Progenitor cell of endocrine pancreas (in vitro differentiated cells): Measurements from ENCODE around the gene MASP1. TPM values are rescaled to one million over a fixed set of nuclear protein-coding genes. Genes with fewer than 3 reads are reported as not detected.
A peak's percentile ranks its signal among the peaks of the same experiment; 100 is the strongest.

Source experiments
- DNase-seq: peaks from one replicate; pipeline ENCODE4 v3.0.0; 2021; ENCODE audit warnings: low spot score; ENCODE audit not compliant: unreplicated experiment
- H3K27ac Mint-ChIP-seq: 2 replicates; pipeline ENCODE4 v1.8.0; 2021; ENCODE audit warnings: mild to moderate bottlenecking, moderate library complexity, mixed read lengths
- H3K27me3 Mint-ChIP-seq: 2 replicates; pipeline ENCODE4 v1.8.0; 2021; ENCODE audit warnings: mixed read lengths
- H3K36me3 Mint-ChIP-seq: 2 replicates; pipeline ENCODE4 v1.8.0; 2022; ENCODE audit warnings: mixed read lengths; ENCODE audit not compliant: insufficient read depth
- H3K4me1 Mint-ChIP-seq: 2 replicates; pipeline ENCODE4 v1.8.0; 2021; ENCODE audit warnings: low read depth, mixed read lengths
- H3K4me3 Mint-ChIP-seq: 2 replicates; pipeline ENCODE4 v1.8.0; 2021; ENCODE audit warnings: low read depth, mild to moderate bottlenecking, moderate library complexity, mixed read lengths
- H3K9me3 Mint-ChIP-seq: 2 replicates; pipeline ENCODE4 v1.8.0; 2021; ENCODE audit warnings: low read depth, mixed read lengths
- total RNA-seq: library from RNA; stranded (reverse); gene quantifications from 2 replicates; pipeline ENCODE4 v1.2.1, GENCODE V29; 2021
- TF ChIP-seq, protein P1 (sequence below): fragments of 200-600 bp; sonication (generic); IDR thresholded peaks from one replicate; pipeline ENCODE4 v1.5.0; 2021; ENCODE audit warnings: antibody characterized with exemption, mild to moderate bottlenecking; ENCODE audit not compliant: unreplicated experiment

MASP1 gene
- total RNA-seq, 1 donor from 2014 or later, result 0.60 TPM

DNA sequence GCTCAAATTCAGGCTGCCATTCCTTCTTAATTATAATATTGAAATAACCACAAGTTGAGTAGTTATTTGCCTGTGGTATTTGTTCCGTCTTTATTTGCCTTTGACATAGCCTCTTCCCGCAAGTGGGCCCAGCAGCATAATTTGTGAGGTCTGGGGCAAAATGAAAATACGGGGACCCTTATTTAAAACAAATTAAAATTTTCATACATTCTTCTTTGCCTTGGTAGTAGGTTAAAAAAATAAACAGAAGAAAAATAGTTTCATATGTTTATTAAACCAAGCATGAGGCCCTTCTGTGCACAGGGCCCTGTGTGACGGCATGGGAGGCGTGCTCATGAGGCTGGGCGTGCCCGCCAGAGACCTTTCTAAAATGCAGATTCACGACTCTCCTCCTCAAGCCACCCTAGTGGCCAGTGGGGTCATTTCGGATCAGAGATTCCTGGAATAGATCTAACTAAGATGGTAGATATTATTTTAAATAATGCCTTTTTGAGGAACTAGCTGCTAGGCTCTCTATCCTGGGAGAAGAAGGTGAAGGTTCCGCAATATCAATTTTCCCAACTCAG is 35.4 kb downstream of the MASP1 start:
- Mint-ChIP-seq H3K9me3 (no peaks in the 10 kb centered on the region), H3K36me3 (no peaks in the 10 kb centered on the region), H3K27ac (no peak overlapping the region), H3K4me1 (peaks cover 15% of the 10 kb centered on the region), H3K4me3 (no peak overlapping the region), H3K27me3 (no peaks in the 10 kb centered on the region)
- DNase-seq, result no peak
- TF ChIP-seq, protein P1, sequence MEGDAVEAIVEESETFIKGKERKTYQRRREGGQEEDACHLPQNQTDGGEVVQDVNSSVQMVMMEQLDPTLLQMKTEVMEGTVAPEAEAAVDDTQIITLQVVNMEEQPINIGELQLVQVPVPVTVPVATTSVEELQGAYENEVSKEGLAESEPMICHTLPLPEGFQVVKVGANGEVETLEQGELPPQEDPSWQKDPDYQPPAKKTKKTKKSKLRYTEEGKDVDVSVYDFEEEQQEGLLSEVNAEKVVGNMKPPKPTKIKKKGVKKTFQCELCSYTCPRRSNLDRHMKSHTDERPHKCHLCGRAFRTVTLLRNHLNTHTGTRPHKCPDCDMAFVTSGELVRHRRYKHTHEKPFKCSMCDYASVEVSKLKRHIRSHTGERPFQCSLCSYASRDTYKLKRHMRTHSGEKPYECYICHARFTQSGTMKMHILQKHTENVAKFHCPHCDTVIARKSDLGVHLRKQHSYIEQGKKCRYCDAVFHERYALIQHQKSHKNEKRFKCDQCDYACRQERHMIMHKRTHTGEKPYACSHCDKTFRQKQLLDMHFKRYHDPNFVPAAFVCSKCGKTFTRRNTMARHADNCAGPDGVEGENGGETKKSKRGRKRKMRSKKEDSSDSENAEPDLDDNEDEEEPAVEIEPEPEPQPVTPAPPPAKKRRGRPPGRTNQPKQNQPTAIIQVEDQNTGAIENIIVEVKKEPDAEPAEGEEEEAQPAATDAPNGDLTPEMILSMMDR, result no peak

DNA sequence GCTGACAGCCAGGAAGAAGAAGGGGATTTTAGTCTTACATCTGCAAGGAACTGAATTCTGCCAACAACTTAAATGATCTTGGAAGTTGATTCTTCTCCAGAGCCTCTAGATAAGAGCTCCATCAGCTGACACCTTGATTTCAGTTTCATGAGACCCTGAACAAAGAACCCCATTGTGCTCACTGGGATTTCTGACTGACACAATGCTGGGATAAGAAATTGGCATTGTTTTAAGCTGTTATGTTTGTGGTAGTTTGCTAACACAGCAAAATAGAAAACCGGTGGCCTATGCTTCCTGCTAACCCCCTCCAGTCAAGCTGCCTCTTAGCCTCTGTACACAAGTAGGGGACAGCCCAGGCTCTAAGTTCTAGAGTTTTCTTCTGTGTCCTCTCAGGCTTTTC is 36.2 kb downstream of the MASP1 start:
- H3K27me3 Mint-ChIP-seq, result no peaks in the 10 kb centered on the region
- no peaks in the 10 kb centered on the region for H3K36me3 Mint-ChIP-seq
- no peaks in the 10 kb centered on the region for H3K9me3 Mint-ChIP-seq
- H3K4me3 Mint-ChIP-seq, result no peak overlapping the region
- H3K4me1 Mint-ChIP-seq, result peaks cover 15% of the 10 kb centered on the region
- no peak for DNase-seq
- TF ChIP-seq, protein P1, result no peak
- peak overlapping the region; percentile 88 for H3K27ac Mint-ChIP-seq

DNA sequence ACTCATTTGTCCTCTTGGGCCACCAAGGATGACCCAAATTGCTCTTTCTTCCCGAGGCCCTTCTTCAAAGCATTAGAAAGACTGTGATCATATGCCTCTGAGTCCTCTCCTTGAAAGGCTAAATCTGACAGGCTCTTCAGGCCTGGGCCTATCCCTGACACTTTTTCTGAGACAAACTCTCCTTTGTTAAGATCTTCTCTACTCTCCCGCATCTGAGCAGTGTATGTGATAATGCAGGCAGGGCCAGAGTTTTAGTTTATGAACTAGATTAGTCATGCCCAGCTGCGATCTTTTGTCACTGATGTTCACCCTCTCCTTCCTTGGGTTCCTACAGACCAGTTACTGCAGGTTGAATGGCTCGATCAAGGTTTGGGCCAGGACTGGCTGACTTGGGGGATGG is 39.2 kb downstream of the MASP1 start:
- Mint-ChIP-seq H3K4me1 (peaks cover 6% of the 10 kb centered on the region), H3K4me3 (no peak overlapping the region), H3K27ac (no peak overlapping the region), H3K27me3 (no peaks in the 10 kb centered on the region), H3K9me3 (no peaks in the 10 kb centered on the region), H3K36me3 (no peaks in the 10 kb centered on the region)
- DNase-seq, result no peak
- TF ChIP-seq, protein P1, result no peak

DNA sequence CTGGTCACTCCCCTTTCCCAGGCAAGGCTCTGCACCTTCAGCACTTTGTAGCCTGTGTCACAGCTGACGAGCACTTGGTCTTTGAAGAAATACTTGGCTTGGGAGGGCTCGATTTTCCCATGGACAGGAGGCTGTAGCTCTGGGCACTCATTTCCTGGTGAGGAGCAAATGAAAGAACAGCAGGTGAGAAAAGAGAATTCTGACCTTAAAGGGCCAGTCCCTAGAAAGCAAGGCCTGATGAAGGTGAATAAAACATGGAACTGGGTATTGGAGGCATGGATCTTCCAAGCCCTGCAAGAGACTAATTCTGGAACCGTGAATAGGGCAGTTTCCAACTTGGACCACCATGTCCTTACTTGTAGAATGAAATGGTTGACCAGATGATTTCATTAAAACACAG is 39.9 kb downstream of the MASP1 start:
- H3K36me3 Mint-ChIP-seq, result no peaks in the 10 kb centered on the region
- no peaks in the 10 kb centered on the region for H3K9me3 Mint-ChIP-seq
- no peak for DNase-seq
- H3K27ac Mint-ChIP-seq, result no peak overlapping the region
- no peaks in the 10 kb centered on the region for H3K27me3 Mint-ChIP-seq
- peaks cover 6% of the 10 kb centered on the region for H3K4me1 Mint-ChIP-seq
- H3K4me3 Mint-ChIP-seq, result no peak overlapping the region
- TF ChIP-seq, protein P1, result no peak

DNA sequence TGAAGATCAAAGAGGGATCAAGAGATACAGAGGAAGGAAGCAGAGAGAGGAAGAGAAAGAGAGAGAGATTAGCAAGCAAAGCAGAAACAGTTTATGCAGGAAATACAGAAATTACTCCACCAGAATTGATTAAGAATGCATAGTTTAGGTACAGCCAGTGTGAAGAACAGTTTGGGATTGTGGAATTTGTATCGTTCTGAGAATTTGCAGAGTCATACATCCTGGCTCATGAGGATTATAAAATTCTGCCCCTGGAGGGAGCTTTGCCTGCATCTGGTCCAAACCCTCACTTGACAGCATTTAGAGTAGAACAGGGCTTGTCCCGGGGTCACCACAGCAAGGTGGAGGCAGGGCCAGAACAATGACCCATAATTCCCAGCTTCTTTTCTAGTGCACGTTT is 44.1 kb downstream of the MASP1 start:
- H3K4me3 Mint-ChIP-seq, result no peak overlapping the region
- peaks cover 4% of the 10 kb centered on the region for H3K27me3 Mint-ChIP-seq
- DNase-seq, result no peak
- no peaks in the 10 kb centered on the region for H3K9me3 Mint-ChIP-seq
- no peaks in the 10 kb centered on the region for H3K36me3 Mint-ChIP-seq
- TF ChIP-seq, protein P1, result no peak
- H3K27ac Mint-ChIP-seq, result no peak overlapping the region
- no peaks in the 10 kb centered on the region for H3K4me1 Mint-ChIP-seq
